Thyroid gland (tissue), 4 donors: ENCODE measurements around the gene LRMDA.

Experiments used
- CTCF ChIP-seq, 6 experiments: fragments of 200-600 bp in 3 of 6; fragments of 450-650 bp in 3 of 6; sonication (generic) in 3 of 6; IDR thresholded peaks; one replicate each; pipeline ENCODE4 v1.5.1; 2016 to 2019; ENCODE audit warnings: antibody characterized with exemption in 6 of 6, mild to moderate bottlenecking in 2 of 6, inconsistent platforms in 1 of 6, moderate library complexity in 1 of 6
- POLR2A ChIP-seq, 2 donors: fragments of 450-650 bp; IDR thresholded peaks; one replicate each; pipeline ENCODE4 v1.6.1; 2017; ENCODE audit warnings: antibody characterized with exemption in 2 of 2, mild to moderate bottlenecking in 2 of 2, moderate library complexity in 1 of 2

GRCh38 chr10:75662715-75663114 is 231.3 kb downstream of the LRMDA start:
- TF ChIP-seq CTCF (IDR thresholded peaks at IDR 0.05) (no peak), POLR2A (IDR thresholded peaks at IDR 0.05) (no peak)
